K562 (cell line): ENCODE measurements around the gene COLEC12. TPM values are rescaled to one million over a fixed set of nuclear protein-coding genes. Genes with fewer than 3 reads are reported as not detected.

Experiments
- BDP1 ChIP-seq: IDR thresholded peaks from 3 replicates; pipeline ENCODE4 v1.6.1; 2011; ENCODE audit not compliant: insufficient read length, insufficient read depth
- HLTF ChIP-seq: fragments of 450-650 bp; IDR thresholded peaks from 2 replicates; pipeline ENCODE4 v1.6.1; 2016
- RUNX1 ChIP-seq: sonication (generic); IDR thresholded peaks from 2 replicates; pipeline ENCODE4 v1.6.1; 2016; ENCODE audit warnings: antibody characterized with exemption, low read depth
- polyA plus RNA-seq, 8 experiments: library from polyadenylated mRNA; depleted of rRNA in 4 of 8; stranded (reverse) in 5 of 8; unstranded in 3 of 8; fragments of >200 nt; fragmentation: Nextera tagmentation in 2 of 8; fragmentation: Illumina TruSeq in 1 of 8; extraction: Ambion mirVana in 2 of 8; extraction: Trizol in 1 of 8; gene quantifications; 2 replicates each; pipeline versions ENCODE4 v1.2.1 to v1.2.3, GENCODE V29; 2011 to 2014; ENCODE audit warnings: inconsistent platforms in 1 of 8, missing spikeins in 1 of 8
- total RNA-seq, 7 experiments: library from RNA; depleted of rRNA in 6 of 7; stranded (reverse); fragments of >200 nt in 6 of 7; fragmentation: Illumina TruSeq in 2 of 7; extraction: Trizol in 2 of 7; gene quantifications; 2 replicates each; pipeline versions ENCODE4 v1.2.1 to v1.2.3, GENCODE V29; 2011 to 2021; ENCODE audit warnings: low replicate concordance in 1 of 7
- TF ChIP-seq, protein P1 (sequence below), 2 experiments: fragments of 450-650 bp; formaldehyde crosslinking in 1 of 2; IDR thresholded peaks; 2 replicates each; pipeline versions ENCODE4 v1.4.0 to v1.6.1; 2014 to 2020; ENCODE audit warnings: mild to moderate bottlenecking in 2 of 2, borderline replicate concordance in 1 of 2, low read depth in 1 of 2
- TF ChIP-seq, protein P2 (sequence below): fragments of 450-650 bp; formaldehyde crosslinking; IDR thresholded peaks from 2 replicates; pipeline ENCODE4 v1.4.0; 2020; ENCODE audit warnings: mild to moderate bottlenecking, moderate library complexity
- TF ChIP-seq, protein P3 (sequence below): sonication (generic); formaldehyde crosslinking; IDR thresholded peaks from 2 replicates; pipeline ENCODE4 v1.8.1; 2023; ENCODE audit warnings: missing genetic modification reagents, mild to moderate bottlenecking, borderline replicate concordance
- TF ChIP-seq, protein P4 (sequence below): conservative IDR thresholded peaks from 2 replicates; pipeline ENCODE4 v1.6.1; 2011; ENCODE audit warnings: low read depth, mild to moderate bottlenecking, low read length; ENCODE audit not compliant: control insufficient read depth
- TF ChIP-seq, protein P5 (sequence below): IDR thresholded peaks from 2 replicates; pipeline ENCODE4 v1.6.1; 2016; ENCODE audit warnings: missing genetic modification characterization, missing compliant biosample characterization

Gene COLEC12
- total and polyA plus RNA-seq, 9 of the 15 experiments (the other 6 are each of a cell fraction or from before 2014, with no cell fraction given), result 0.04 TPM; not detected in 8

DNA sequence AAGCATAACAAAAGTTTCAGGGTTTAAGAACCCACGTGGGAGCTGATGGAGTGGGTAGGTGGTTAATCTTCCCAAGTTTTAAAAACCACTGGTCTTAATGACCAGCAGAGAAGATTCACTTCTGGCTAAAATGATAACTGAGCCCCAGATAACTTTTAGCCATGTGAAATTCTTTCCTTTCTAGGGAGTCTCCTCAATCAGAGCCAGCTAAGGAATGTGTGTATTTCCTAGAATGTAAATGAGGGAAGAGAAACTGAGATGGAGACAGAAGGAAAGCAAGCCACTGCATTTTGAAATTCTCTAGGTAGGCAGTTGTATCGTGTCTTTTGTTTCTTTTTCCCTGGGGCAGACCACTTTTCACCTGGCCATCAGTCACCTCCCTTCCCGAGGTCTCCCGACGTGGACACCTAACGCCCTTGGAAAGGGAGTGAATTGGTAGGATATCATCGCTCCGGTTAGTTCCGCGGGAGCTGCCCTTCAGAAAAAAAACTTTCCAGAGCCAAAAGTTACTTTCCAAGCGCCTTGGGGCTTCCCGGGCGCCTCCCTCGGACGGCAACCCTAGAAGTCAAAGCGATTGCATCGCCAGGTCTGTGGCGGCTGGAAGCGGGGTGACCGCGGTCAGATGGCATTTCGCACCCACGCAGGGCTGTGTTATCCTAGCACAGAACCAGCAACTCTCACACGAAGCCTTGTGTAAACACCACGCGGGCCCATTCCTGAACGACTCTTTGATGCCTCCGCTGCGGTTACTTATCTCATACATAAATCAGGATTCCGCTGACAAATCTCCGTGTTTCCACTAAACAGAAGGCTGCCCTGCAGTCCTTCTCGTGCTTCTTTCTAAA, 1.3 kb downstream of the COLEC12 start (continued):
- TF ChIP-seq, protein P1, sequence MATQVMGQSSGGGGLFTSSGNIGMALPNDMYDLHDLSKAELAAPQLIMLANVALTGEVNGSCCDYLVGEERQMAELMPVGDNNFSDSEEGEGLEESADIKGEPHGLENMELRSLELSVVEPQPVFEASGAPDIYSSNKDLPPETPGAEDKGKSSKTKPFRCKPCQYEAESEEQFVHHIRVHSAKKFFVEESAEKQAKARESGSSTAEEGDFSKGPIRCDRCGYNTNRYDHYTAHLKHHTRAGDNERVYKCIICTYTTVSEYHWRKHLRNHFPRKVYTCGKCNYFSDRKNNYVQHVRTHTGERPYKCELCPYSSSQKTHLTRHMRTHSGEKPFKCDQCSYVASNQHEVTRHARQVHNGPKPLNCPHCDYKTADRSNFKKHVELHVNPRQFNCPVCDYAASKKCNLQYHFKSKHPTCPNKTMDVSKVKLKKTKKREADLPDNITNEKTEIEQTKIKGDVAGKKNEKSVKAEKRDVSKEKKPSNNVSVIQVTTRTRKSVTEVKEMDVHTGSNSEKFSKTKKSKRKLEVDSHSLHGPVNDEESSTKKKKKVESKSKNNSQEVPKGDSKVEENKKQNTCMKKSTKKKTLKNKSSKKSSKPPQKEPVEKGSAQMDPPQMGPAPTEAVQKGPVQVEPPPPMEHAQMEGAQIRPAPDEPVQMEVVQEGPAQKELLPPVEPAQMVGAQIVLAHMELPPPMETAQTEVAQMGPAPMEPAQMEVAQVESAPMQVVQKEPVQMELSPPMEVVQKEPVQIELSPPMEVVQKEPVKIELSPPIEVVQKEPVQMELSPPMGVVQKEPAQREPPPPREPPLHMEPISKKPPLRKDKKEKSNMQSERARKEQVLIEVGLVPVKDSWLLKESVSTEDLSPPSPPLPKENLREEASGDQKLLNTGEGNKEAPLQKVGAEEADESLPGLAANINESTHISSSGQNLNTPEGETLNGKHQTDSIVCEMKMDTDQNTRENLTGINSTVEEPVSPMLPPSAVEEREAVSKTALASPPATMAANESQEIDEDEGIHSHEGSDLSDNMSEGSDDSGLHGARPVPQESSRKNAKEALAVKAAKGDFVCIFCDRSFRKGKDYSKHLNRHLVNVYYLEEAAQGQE (IDR thresholded peaks at IDR 0.05; ENCODE audit: borderline replicate concordance), result no peak
- TF ChIP-seq, protein P1 (CRISPR knock-in tag; IDR thresholded peaks at IDR 0.05; ENCODE audit: low read depth), result no peak
- TF ChIP-seq, protein P2, sequence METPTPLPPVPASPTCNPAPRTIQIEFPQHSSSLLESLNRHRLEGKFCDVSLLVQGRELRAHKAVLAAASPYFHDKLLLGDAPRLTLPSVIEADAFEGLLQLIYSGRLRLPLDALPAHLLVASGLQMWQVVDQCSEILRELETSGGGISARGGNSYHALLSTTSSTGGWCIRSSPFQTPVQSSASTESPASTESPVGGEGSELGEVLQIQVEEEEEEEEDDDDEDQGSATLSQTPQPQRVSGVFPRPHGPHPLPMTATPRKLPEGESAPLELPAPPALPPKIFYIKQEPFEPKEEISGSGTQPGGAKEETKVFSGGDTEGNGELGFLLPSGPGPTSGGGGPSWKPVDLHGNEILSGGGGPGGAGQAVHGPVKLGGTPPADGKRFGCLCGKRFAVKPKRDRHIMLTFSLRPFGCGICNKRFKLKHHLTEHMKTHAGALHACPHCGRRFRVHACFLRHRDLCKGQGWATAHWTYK (CRISPR knock-in tag), result no peak
- no peak for TF ChIP-seq RUNX1
- TF ChIP-seq HLTF, result no peak
- TF ChIP-seq, protein P3, sequence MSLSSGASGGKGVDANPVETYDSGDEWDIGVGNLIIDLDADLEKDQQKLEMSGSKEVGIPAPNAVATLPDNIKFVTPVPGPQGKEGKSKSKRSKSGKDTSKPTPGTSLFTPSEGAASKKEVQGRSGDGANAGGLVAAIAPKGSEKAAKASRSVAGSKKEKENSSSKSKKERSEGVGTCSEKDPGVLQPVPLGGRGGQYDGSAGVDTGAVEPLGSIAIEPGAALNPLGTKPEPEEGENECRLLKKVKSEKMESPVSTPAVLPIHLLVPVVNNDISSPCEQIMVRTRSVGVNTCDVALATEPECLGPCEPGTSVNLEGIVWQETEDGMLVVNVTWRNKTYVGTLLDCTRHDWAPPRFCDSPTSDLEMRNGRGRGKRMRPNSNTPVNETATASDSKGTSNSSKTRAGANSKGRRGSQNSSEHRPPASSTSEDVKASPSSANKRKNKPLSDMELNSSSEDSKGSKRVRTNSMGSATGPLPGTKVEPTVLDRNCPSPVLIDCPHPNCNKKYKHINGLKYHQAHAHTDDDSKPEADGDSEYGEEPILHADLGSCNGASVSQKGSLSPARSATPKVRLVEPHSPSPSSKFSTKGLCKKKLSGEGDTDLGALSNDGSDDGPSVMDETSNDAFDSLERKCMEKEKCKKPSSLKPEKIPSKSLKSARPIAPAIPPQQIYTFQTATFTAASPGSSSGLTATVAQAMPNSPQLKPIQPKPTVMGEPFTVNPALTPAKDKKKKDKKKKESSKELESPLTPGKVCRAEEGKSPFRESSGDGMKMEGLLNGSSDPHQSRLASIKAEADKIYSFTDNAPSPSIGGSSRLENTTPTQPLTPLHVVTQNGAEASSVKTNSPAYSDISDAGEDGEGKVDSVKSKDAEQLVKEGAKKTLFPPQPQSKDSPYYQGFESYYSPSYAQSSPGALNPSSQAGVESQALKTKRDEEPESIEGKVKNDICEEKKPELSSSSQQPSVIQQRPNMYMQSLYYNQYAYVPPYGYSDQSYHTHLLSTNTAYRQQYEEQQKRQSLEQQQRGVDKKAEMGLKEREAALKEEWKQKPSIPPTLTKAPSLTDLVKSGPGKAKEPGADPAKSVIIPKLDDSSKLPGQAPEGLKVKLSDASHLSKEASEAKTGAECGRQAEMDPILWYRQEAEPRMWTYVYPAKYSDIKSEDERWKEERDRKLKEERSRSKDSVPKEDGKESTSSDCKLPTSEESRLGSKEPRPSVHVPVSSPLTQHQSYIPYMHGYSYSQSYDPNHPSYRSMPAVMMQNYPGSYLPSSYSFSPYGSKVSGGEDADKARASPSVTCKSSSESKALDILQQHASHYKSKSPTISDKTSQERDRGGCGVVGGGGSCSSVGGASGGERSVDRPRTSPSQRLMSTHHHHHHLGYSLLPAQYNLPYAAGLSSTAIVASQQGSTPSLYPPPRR, result no peak
- TF ChIP-seq, protein P4, sequence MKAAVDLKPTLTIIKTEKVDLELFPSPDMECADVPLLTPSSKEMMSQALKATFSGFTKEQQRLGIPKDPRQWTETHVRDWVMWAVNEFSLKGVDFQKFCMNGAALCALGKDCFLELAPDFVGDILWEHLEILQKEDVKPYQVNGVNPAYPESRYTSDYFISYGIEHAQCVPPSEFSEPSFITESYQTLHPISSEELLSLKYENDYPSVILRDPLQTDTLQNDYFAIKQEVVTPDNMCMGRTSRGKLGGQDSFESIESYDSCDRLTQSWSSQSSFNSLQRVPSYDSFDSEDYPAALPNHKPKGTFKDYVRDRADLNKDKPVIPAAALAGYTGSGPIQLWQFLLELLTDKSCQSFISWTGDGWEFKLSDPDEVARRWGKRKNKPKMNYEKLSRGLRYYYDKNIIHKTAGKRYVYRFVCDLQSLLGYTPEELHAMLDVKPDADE, result no peak
- TF ChIP-seq BDP1, result no peak
- TF ChIP-seq, protein P5, sequence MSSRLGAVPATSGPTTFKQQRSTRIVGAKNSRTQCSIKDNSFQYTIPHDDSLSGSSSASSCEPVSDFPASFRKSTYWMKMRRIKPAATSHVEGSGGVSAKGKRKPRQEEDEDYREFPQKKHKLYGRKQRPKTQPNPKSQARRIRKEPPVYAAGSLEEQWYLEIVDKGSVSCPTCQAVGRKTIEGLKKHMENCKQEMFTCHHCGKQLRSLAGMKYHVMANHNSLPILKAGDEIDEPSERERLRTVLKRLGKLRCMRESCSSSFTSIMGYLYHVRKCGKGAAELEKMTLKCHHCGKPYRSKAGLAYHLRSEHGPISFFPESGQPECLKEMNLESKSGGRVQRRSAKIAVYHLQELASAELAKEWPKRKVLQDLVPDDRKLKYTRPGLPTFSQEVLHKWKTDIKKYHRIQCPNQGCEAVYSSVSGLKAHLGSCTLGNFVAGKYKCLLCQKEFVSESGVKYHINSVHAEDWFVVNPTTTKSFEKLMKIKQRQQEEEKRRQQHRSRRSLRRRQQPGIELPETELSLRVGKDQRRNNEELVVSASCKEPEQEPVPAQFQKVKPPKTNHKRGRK, result no peak
